Lower leg skin (tissue), 3 donors: ENCODE data around the gene HECTD4.

Experiments used
- CTCF ChIP-seq, 3 donors: fragments of 450-650 bp; IDR thresholded peaks; one replicate each; pipeline ENCODE4 v1.5.1; 2016; ENCODE audit warnings: antibody characterized with exemption in 3 of 3, mild to moderate bottlenecking in 3 of 3, moderate library complexity in 2 of 3
- POLR2A ChIP-seq, 2 donors: fragments of 450-650 bp; IDR thresholded peaks; one replicate each; pipeline ENCODE4 v1.6.1; 2016 to 2017; ENCODE audit warnings: antibody characterized with exemption in 2 of 2, mild to moderate bottlenecking in 1 of 2, moderate library complexity in 1 of 2

DNA sequence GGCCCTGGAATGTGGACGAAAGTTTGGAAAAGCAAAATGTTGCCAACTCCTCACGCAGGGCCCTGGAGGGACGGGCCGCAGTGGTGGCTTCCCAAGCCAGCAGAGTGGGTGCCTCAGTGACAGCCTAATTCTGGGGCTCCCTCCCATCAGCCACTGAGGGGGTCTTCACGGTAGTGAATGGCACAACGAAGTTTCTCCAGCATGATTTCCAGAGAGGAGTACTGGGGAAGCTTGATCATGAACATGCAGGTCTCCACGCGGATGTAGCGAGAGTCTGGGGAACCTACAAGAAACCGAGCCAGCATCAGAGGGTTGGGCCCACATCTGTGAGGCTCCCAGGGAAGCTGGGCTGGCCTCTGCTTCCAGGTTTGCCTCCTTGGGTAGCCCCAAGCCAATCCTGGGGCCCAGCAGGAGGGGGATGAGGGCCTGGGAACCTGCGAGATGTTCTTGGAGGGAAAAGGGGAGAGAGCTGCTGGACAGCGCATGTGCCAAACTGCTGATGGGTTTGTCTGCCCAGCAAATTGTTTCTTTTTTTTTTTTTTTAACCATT, 219.9 kb downstream of the HECTD4 start:
- no peak for TF ChIP-seq POLR2A (IDR thresholded peaks at IDR 0.05)
- no peak for TF ChIP-seq CTCF (IDR thresholded peaks at IDR 0.05)
